Ovary (tissue), 9 donors: ENCODE data around the gene VAPA. TPM values are rescaled to one million over a fixed set of nuclear protein-coding genes. Genes with fewer than 3 reads are reported as not detected.

Experiments
- DNase-seq, 5 donors: peaks; one replicate each; pipeline ENCODE4 v3.0.0-alpha.2; 2019 to 2020
- H3K27ac ChIP-seq, 2 donors: fragments of 200-600 bp; one replicate each; pipeline versions ENCODE4 v1.5.1 to v1.8.0; 2019 to 2022
- H3K27me3 ChIP-seq: fragments of 200-600 bp; one replicate; pipeline ENCODE4 v1.8.0; 2022
- H3K36me3 ChIP-seq: fragments of 200-600 bp; sonication (generic); one replicate; pipeline ENCODE4 v1.5.1; 2019
- H3K4me1 ChIP-seq: one replicate; pipeline ENCODE4 v1.8.1; 2013; ENCODE audit warnings: mild to moderate bottlenecking, moderate library complexity; ENCODE audit not compliant: insufficient read depth
- H3K4me3 ChIP-seq: fragments of 200-600 bp; sonication (generic); one replicate; pipeline ENCODE4 v1.5.1; 2017
- H3K9me3 ChIP-seq, 2 donors: fragments of 200-600 bp in 1 of 2; sonication (generic) in 1 of 2; one replicate each; pipeline versions ENCODE4 v1.5.1 to v1.8.1; 2013 to 2019; ENCODE audit warnings: mild to moderate bottlenecking in 1 of 2, moderate library complexity in 1 of 2
- EP300 ChIP-seq: sonication (generic); formaldehyde crosslinking; IDR thresholded peaks from one replicate; pipeline ENCODE4 v1.6.1; 2017; ENCODE audit warnings: antibody characterized with exemption
- POLR2A ChIP-seq: fragments of 450-650 bp; IDR thresholded peaks from one replicate; pipeline ENCODE4 v1.6.1; 2017; ENCODE audit warnings: antibody characterized with exemption, mild to moderate bottlenecking, moderate library complexity
- WGBS, 3 donors: extraction: QIAGEN DNeasy Blood & Tissue Kit in 1 of 3; methylation state at CpG; one replicate each; pipeline versions ENCODE4 v1.1.5 to v1.1.7; 2013 to 2017; 5-methylcytosine and 5-hydroxymethylcytosine counted together
- intact Hi-C, 4 donors: fragments of 100-400 bp; cut with DNase I; formaldehyde crosslinking; loops; one replicate each; pipeline versions ENCODE4 v1.11.0 to v1.15.1; 2022 to 2023
- polyA plus RNA-seq, 2 donors: library from polyadenylated mRNA; stranded (reverse); fragments of 200-250 nt in 1 of 2; fragments of 350-450 nt in 1 of 2; fragmentation: Illumina TruSeq in 1 of 2; extraction: RNeasy Lipid Tissue Mini Kit (QIAGEN cat#74804) in 1 of 2; gene quantifications; one replicate each; pipeline ENCODE4 v1.2.3, GENCODE V29; 2013 to 2014
- total RNA-seq, 7 donors: library from RNA; depleted of rRNA in 2 of 7; stranded (reverse); fragments of >200 nt in 2 of 7; fragmentation: NEBNext Ultra II Directional in 3 of 7; extraction: Animal tissue kit (Norgen Biotek cat#: 25700) in 3 of 7; gene quantifications; one replicate each; pipeline versions ENCODE4 v1.1.0 to v1.2.4, GENCODE V29; 2016 to 2023
- TF ChIP-seq, protein P1 (sequence below), 3 donors: fragments of 450-650 bp in 2 of 3; fragments of 200-600 bp in 1 of 3; IDR thresholded peaks; one replicate each; pipeline versions ENCODE4 v1.5.1 to v1.8.0; 2016 to 2022; ENCODE audit warnings: antibody characterized with exemption in 3 of 3, mild to moderate bottlenecking in 1 of 3
- donor health status: DM: no; HTN: no; CAD: no; lungs with moderate emphysema.
- donor health status: DM: no; HTN: no; CAD: no.
- donor health status: Bipolar disorder and iron deficiency.
- donor health status: DM: yes; HTN: yes; CAD: no.
- donor health status: DM: no; HTN: no; CAD: no.
- donor health status: DM: yes; HTN: yes; CAD: no.

Gene VAPA
- total and polyA plus RNA-seq, 9 donors, result 164 to 369 (median 254) TPM

GRCh38 chr18:9997711-9998110 is 83.9 kb downstream of the VAPA start:
- DNase-seq, result no peak
- Histone ChIP-seq H3K9me3 (no peaks in the 10 kb centered on the region), H3K27me3 (no peaks in the 10 kb centered on the region), H3K4me1 (peaks cover 9% of the 10 kb centered on the region), H3K27ac (no peak overlapping the region), H3K4me3 (no peak overlapping the region), H3K36me3 (no peaks in the 10 kb centered on the region)
- WGBS, 3 donors, result 82 to 97% (median 95%) methylated on average over 1 of the region's 1 CpG
- intact Hi-C loops, result no loop called here
- TF ChIP-seq POLR2A, result no peak
- TF ChIP-seq, protein P1, sequence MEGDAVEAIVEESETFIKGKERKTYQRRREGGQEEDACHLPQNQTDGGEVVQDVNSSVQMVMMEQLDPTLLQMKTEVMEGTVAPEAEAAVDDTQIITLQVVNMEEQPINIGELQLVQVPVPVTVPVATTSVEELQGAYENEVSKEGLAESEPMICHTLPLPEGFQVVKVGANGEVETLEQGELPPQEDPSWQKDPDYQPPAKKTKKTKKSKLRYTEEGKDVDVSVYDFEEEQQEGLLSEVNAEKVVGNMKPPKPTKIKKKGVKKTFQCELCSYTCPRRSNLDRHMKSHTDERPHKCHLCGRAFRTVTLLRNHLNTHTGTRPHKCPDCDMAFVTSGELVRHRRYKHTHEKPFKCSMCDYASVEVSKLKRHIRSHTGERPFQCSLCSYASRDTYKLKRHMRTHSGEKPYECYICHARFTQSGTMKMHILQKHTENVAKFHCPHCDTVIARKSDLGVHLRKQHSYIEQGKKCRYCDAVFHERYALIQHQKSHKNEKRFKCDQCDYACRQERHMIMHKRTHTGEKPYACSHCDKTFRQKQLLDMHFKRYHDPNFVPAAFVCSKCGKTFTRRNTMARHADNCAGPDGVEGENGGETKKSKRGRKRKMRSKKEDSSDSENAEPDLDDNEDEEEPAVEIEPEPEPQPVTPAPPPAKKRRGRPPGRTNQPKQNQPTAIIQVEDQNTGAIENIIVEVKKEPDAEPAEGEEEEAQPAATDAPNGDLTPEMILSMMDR (IDR thresholded peaks at IDR 0.05), result no peak
- no peak for TF ChIP-seq EP300

DNA sequence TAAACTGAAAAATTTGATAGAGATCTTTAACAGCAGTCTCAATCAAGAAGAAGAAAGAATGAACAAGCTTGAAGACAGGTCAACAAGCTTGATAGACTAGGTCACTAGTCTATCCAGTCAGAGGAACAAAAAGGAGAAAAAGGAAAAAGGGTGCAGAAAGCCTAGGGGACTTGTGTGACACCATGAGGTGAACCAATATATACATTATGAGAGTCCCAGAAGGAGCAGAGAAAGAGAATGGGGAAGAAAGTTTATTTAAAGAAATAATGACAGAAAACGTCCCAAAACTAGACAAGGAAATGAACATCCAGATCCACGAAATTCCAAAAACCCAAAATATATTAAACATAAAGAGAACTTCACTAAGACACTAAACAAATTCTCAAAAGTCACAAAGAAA is 84.5 kb downstream of the VAPA start:
- 84 to 89% (median 88%) methylated on average over 2 of the region's 2 CpGs for WGBS, 3 donors
- Histone ChIP-seq H3K36me3 (no peaks in the 10 kb centered on the region), H3K4me1 (peaks cover 3% of the 10 kb centered on the region), H3K9me3 (no peaks in the 10 kb centered on the region), H3K4me3 (no peak overlapping the region), H3K27ac (no peak overlapping the region), H3K27me3 (no peaks in the 10 kb centered on the region)
- DNase-seq, result no peak
- intact Hi-C loops, result no loop called here
- no peak for TF ChIP-seq POLR2A
- TF ChIP-seq EP300, result no peak
- TF ChIP-seq, protein P1 (IDR thresholded peaks at IDR 0.05), result no peak

- 90 to 95% (median 93%) methylated on average over 3 of the region's 3 CpGs for WGBS, 3 donors
- Histone ChIP-seq H3K36me3 (no peaks in the 10 kb centered on the region), H3K27me3 (no peaks in the 10 kb centered on the region), H3K4me3 (no peak overlapping the region), H3K4me1 (no peaks in the 10 kb centered on the region), H3K9me3 (no peaks in the 10 kb centered on the region), H3K27ac (no peak overlapping the region)
- no peak for DNase-seq
- intact Hi-C loops, result loop anchor here in 1 of 4 donors (10.0 kb wide), 1 partner anchor 513 kb away; no protein-coding TSS in a partner anchor
- TF ChIP-seq POLR2A (no peak), EP300 (no peak)
- TF ChIP-seq, protein P1 (IDR thresholded peaks at IDR 0.05), result no peak
Observed at GRCh38 chr18:10002280-10002679, 88.5 kb downstream of the VAPA start.

- no peak overlapping the region for H3K4me3 ChIP-seq
- H3K36me3 ChIP-seq, result no peaks in the 10 kb centered on the region
- H3K4me1 ChIP-seq, result no peaks in the 10 kb centered on the region
- DNase-seq, result no peak
- WGBS, 3 donors, result 83 to 92% (median 84%) methylated on average over 1 of the region's 1 CpG
- no peaks in the 10 kb centered on the region for H3K27me3 ChIP-seq
- no peaks in the 10 kb centered on the region for H3K9me3 ChIP-seq
- intact Hi-C loops, result loop anchor here in 1 of 4 donors (10.0 kb wide), 1 partner anchor 512 kb away; no protein-coding TSS in a partner anchor
- no peak overlapping the region for H3K27ac ChIP-seq
- TF ChIP-seq, protein P1 (IDR thresholded peaks at IDR 0.05), result no peak
- TF ChIP-seq POLR2A, result no peak
- no peak for TF ChIP-seq EP300
Observed at GRCh38 chr18:10003281-10003680, 89.5 kb downstream of the VAPA start.
